Activated naive CD4-positive, alpha-beta T cell treated with anti-CD3 and anti-CD28 coated beads for 36 hours (primary cell): ENCODE measurements around the gene SEMA5B. TPM values are rescaled to one million over a fixed set of nuclear protein-coding genes. Genes with fewer than 3 reads are reported as not detected.

Source experiments
- CTCF ChIA-PET: fragments of 350-600 bp; sonication (Branson Sonifier 250); formaldehyde crosslinking; loops from one replicate; lab custom pipeline; 2021; ENCODE audit warnings: antibody characterized with exemption; lab: Charles Lee
- DNase-seq: peaks from one replicate; pipeline ENCODE4 v3.0.0-alpha.2; 2020
- H3K27ac Mint-ChIP-seq: one replicate; pipeline ENCODE4 v1.8.0; 2021; ENCODE audit warnings: mild to moderate bottlenecking, mixed read lengths
- H3K27me3 Mint-ChIP-seq: one replicate; pipeline ENCODE4 v1.8.0; 2021; ENCODE audit warnings: low read depth, mixed read lengths
- H3K36me3 Mint-ChIP-seq: one replicate; pipeline ENCODE4 v1.8.0; 2021; ENCODE audit warnings: low read depth, mixed read lengths
- H3K4me1 Mint-ChIP-seq: one replicate; pipeline ENCODE4 v1.8.0; 2021; ENCODE audit warnings: low read depth, mixed read lengths
- H3K4me3 Mint-ChIP-seq: one replicate; pipeline ENCODE4 v1.8.0; 2021; ENCODE audit warnings: mild to moderate bottlenecking, moderate library complexity, mixed read lengths
- H3K9me3 Mint-ChIP-seq: one replicate; pipeline ENCODE4 v1.8.0; 2021; ENCODE audit warnings: mixed read lengths
- intact Hi-C: fragments of 100-400 bp; cut with micrococcal nuclease; formaldehyde crosslinking; loops from one replicate; pipeline ENCODE4 v1.15.1; 2023
- total RNA-seq, 2 experiments: library from RNA; stranded (reverse); gene quantifications; one replicate each; pipeline ENCODE4 v1.2.3, GENCODE V29; 2021

The SEMA5B gene
- total RNA-seq, 2 experiments from 2014 or later: not detected

DNA sequence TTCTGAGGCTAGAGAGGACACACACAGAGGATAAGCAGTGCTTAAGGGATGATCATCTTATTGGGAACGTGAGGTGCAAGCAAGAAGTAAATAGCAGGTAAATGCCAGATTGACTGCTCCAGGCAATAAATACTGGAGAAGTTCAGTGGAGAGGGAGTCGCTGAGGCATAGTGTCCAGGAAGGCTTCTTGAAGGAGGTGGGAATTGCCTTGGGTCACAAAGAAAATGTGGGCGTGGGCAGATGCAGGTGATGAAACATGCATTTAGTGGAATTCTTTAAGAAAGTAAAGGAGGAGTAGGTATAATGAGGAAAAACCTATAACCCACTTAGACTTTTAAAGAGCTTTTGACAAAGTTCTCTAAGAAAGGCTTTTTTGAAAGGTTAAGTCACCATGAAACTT is 7.4 kb upstream of the SEMA5B start:
- Mint-ChIP-seq H3K4me1 (no peaks in the 10 kb centered on the region), H3K9me3 (no peaks in the 10 kb centered on the region), H3K27ac (no peak overlapping the region), H3K36me3 (no peaks in the 10 kb centered on the region), H3K27me3 (peaks cover 19% of the 10 kb centered on the region), H3K4me3 (no peak overlapping the region)
- intact Hi-C loops: no loop called here
- DNase-seq: no peak
- CTCF ChIA-PET: no interaction called here

DNA sequence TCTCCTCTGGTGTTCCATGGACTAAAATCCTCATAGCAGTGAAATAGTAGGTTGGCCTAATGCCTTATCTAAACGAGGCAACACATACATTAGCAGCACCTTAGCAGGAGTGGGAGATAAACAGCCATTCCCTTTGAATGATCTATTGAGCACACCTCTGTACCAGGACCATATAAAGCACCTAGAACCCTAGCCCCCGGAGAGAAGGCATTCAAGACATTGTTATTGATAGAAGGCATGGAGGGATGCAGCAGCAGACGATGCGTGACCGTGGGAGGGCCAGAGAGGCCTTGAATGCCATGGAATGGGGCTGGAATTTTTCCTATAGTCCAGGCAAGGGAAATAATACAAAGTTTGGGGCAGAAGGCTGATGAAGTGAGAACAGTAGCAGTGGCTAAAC is 6.6 kb upstream of the SEMA5B start:
- no peaks in the 10 kb centered on the region for H3K36me3 Mint-ChIP-seq
- no peaks in the 10 kb centered on the region for H3K9me3 Mint-ChIP-seq
- no peaks in the 10 kb centered on the region for H3K4me1 Mint-ChIP-seq
- no peak for DNase-seq
- intact Hi-C loops: no loop called here
- peaks cover 28% of the 10 kb centered on the region for H3K27me3 Mint-ChIP-seq
- CTCF ChIA-PET: no interaction called here
- H3K27ac Mint-ChIP-seq: no peak overlapping the region
- no peak overlapping the region for H3K4me3 Mint-ChIP-seq

DNA sequence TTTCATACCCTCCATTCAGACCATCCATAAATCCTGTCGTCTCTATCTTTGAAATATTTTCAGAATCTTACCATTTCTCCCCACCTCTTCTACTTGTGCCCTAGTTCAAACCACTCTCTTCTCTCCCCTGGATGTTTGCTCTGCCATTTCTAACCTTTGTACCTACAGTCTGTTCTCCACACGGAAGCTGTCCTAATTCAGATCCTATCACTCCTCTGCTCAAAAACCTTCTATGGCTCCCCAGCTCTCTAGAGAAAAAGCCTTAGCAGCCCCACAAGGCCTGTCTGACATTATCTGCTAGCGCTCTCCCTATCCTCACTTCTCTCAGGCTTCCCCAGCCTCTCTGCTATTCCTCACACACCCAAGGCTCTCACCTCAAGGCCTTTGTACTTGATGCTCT is 4.5 kb upstream of the SEMA5B start:
- H3K9me3 Mint-ChIP-seq: no peaks in the 10 kb centered on the region
- H3K4me3 Mint-ChIP-seq: no peak overlapping the region
- intact Hi-C loops: no loop called here
- peaks cover 37% of the 10 kb centered on the region for H3K27me3 Mint-ChIP-seq
- H3K4me1 Mint-ChIP-seq: peaks cover 3% of the 10 kb centered on the region
- no peak overlapping the region for H3K27ac Mint-ChIP-seq
- CTCF ChIA-PET: interaction anchor here (0.9 to 5.3 kb wide), 7 partner anchors 18 to 277 kb away, joined by 3 to 27 read pairs (median 4); no protein-coding TSS in a partner anchor
- DNase-seq: no peak
- H3K36me3 Mint-ChIP-seq: no peaks in the 10 kb centered on the region

DNA sequence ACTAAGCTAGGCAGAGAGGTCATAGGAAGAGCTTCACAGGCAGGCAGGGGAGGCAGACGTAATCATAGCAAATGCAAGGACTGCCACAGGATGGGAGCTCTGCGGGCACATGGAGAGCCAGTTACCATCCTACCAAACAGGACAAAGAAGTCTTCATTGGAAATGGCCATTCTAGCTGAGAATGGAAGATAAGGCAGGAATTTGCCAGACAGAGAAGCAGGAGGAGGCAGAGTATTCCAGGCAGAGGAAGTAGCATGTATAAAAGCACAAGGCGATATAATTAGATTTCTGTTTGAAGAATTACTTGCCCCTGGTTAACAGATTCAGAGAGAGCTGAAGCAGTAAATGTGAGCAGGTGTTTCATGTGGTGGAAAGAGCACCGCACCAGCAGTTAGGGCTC is 3.5 kb upstream of the SEMA5B start:
- Mint-ChIP-seq H3K27me3 (peaks cover 43% of the 10 kb centered on the region), H3K27ac (no peak overlapping the region), H3K9me3 (no peaks in the 10 kb centered on the region), H3K36me3 (no peaks in the 10 kb centered on the region), H3K4me3 (no peak overlapping the region), H3K4me1 (peaks cover 8% of the 10 kb centered on the region)
- CTCF ChIA-PET: interaction anchor here (1.2 to 5.3 kb wide), 7 partner anchors 19 to 276 kb away, joined by 3 to 27 read pairs (median 4); no protein-coding TSS in a partner anchor
- DNase-seq: no peak
- intact Hi-C loops: no loop called here

DNA sequence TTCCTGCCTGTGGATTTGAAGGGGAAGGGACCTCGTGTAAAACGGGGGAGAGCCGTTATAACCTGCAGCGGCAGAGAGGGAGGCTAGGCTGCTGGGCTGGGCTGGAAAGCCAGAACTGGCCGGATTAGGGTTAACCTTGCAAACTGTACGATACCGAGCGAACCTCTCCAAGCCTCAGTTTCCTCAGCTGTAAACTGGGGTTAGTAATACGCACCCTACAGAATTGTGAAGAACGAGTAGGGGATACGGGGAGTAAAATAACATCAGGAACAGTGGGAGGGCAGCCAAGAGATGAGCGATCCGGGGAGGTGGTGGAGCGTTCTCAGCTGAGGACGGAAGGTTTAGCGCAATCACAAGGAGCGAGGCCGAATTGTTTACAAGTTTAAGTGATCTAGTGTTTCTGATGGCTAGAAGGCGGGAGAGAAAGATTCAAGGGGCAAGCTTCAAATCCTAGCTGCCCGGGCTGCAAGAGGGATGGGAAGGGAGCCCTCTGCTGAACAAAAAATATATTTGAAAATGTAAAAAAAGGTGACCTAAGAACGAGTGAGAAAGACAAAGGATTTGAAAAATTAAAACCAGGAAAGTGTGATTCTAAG is 768 bp upstream of the SEMA5B start:
- DNase-seq: peak; percentile 36
- Mint-ChIP-seq H3K27me3 (peaks cover 55% of the 10 kb centered on the region), H3K36me3 (no peaks in the 10 kb centered on the region), H3K4me3 (peak overlapping the region; percentile 55), H3K27ac (no peak overlapping the region), H3K4me1 (peaks cover 11% of the 10 kb centered on the region), H3K9me3 (no peaks in the 10 kb centered on the region)
- intact Hi-C loops: loop anchor here (1.0 to 5.0 kb wide), 9 partner anchors 85 to 1482 kb away; partner anchors contain the start of gene PARP14
- CTCF ChIA-PET: interaction anchor here (0.6 to 5.3 kb wide), 15 partner anchors 9 to 273 kb away, joined by 3 to 27 read pairs (median 5); no protein-coding TSS in a partner anchor

DNA sequence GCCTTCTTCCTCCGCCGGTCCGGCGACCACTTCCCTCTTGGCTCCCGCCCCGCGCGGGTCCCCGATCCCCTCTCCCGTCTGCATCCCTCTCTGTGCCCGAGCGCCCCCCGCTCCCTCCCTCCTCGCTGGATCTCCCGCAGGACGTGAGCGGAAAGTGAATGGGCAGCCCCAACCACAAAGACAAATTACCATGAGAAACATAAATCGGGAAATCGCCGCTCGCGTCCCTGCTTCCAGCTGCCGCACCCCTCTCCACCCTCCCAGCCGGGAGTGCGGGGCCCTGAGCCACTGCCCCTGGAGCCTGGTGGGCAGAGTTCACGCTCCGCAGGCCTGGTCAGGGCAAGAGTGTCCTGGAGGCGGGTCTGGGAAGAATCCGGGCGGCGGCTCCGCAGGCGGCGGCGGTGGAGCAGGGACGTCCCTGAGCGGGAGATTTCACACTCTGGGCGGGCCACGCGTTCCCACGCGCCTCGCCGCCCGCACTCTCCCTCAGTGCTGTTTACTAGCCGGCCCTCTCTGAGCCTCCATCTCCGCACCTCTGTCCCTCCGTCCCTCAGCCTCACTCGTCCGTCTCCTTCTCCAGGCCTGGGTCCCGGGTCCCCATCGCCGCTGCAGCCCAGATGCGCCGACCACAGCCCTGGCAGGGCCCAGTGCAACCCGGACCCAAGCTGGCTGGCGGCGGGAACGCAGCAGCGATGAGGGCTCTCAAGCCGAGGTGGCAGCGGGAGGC is 835 bp downstream of the SEMA5B start:
- Mint-ChIP-seq H3K27me3 (peaks cover 66% of the 10 kb centered on the region), H3K9me3 (no peaks in the 10 kb centered on the region), H3K36me3 (no peaks in the 10 kb centered on the region), H3K4me1 (peaks cover 11% of the 10 kb centered on the region), H3K4me3 (peak overlapping the region; percentile 26), H3K27ac (no peak overlapping the region)
- CTCF ChIA-PET: interaction anchor here (0.6 to 5.3 kb wide), 8 partner anchors 13 to 275 kb away, joined by 3 to 27 read pairs (median 4); no protein-coding TSS in a partner anchor
- DNase-seq: peak; percentile 19
- intact Hi-C loops: loop anchor here (5.0 kb wide), 2 partner anchors 344 to 924 kb away; partner anchors contain the start of gene PARP14

DNA sequence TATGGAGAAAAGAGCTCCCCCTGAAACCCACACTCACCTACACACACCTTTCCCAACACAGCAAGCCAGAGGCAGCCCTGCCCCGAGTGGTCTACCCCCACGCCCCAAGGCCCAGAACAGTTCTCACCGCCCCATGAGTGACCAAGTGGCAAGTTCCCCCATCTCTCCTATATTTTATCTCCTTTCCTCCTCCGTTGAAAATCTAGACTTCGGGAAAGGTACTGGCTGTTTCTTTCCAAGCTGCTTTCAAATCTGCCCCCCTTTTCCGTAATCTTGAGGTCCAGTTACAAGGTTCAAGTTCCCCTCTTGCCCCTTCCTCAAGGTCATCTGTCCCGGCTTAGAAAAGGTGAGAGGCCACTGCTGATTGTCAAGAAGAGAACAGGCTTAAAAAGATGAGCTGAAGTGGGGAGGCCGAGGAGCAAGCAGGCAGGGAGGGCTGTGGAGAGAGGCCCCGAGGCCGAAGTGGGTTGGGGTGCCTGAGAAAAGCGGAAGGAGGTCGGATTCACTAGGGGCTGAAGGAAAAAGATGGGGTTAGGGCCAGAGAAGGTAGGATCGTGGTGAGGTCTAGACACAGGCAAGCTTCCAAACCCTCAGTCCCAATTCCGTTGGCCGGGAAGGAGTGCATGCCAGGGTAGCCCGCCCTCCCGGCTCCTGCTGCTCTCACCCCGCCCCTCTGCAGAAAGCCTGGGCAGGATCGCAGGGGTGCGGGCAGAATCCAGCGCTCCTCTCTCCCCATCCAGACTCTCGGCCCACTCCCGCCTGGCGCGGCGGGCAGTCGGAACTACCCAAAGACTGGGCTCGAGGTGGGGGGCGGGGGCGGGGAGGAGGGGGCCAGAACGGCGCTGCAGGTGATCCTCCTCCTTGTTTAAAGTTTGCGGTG is 1.7 kb downstream of the SEMA5B start:
- intact Hi-C loops: loop anchor here (5.0 kb wide), 2 partner anchors 344 to 924 kb away; partner anchors contain the start of gene PARP14
- DNase-seq: no peak
- H3K36me3 Mint-ChIP-seq: no peaks in the 10 kb centered on the region
- no peaks in the 10 kb centered on the region for H3K9me3 Mint-ChIP-seq
- CTCF ChIA-PET: interaction anchor here (1.2 kb wide), 1 partner anchor 271 kb away, joined by 4 read pairs; no protein-coding TSS in a partner anchor
- H3K4me1 Mint-ChIP-seq: peaks cover 11% of the 10 kb centered on the region
- peak overlapping the region; percentile 0 for H3K4me3 Mint-ChIP-seq
- no peak overlapping the region for H3K27ac Mint-ChIP-seq
- peaks cover 71% of the 10 kb centered on the region for H3K27me3 Mint-ChIP-seq

DNA sequence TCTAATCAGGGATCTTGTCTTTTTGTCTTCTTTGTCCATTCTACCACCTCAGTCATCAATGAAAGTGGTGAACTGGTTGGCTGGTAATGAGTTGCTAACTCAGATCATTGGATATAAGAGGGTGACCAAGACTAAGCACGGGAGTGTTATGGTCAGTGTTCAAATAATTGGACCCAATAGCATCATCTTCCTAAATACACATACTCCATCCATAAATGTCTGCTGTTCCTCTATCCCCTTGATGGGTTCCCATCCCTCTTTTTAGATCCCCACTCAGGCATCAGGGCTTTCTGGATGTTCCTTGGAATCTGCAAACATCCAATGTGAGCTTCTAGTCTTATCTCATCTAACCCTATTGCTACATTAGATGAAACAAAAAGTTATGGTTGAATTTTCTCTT is 3.5 kb downstream of the SEMA5B start:
- H3K36me3 Mint-ChIP-seq: no peaks in the 10 kb centered on the region
- peaks cover 11% of the 10 kb centered on the region for H3K4me1 Mint-ChIP-seq
- intact Hi-C loops: no loop called here
- no peak for DNase-seq
- peaks cover 67% of the 10 kb centered on the region for H3K27me3 Mint-ChIP-seq
- H3K4me3 Mint-ChIP-seq: no peak overlapping the region
- no peak overlapping the region for H3K27ac Mint-ChIP-seq
- H3K9me3 Mint-ChIP-seq: no peaks in the 10 kb centered on the region
- CTCF ChIA-PET: no interaction called here

DNA sequence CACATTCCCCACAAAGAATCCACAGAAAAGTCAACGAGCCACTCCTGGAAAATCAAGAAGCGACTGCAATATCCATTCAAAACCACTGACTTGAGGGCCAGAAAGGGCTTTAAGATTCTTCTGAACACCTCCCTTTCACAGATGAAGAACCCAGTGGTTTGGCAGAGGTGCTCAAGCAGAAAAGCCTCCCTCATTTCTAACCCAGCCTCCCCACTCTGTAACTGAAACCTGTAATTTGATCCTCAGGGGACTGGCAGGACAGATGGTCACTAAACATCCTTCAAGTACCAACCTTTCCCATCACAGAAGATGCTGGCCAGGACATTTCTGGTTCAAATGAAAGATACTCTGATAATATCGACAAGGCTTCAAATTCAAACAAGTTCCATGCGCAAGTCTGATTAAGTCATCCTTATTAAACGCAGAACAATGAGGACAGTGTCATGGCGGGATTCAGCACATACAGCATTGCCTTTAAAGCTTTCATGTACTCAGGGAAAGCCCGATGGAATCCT is 5.5 kb downstream of the SEMA5B start:
- Mint-ChIP-seq H3K27me3 (peaks cover 62% of the 10 kb centered on the region), H3K27ac (no peak overlapping the region), H3K4me1 (peaks cover 7% of the 10 kb centered on the region), H3K36me3 (no peaks in the 10 kb centered on the region), H3K4me3 (no peak overlapping the region), H3K9me3 (no peaks in the 10 kb centered on the region)
- intact Hi-C loops: no loop called here
- CTCF ChIA-PET: interaction anchor here (1.1 kb wide), 1 partner anchor 8 kb away, joined by 3 read pairs; no protein-coding TSS in a partner anchor
- DNase-seq: no peak

DNA sequence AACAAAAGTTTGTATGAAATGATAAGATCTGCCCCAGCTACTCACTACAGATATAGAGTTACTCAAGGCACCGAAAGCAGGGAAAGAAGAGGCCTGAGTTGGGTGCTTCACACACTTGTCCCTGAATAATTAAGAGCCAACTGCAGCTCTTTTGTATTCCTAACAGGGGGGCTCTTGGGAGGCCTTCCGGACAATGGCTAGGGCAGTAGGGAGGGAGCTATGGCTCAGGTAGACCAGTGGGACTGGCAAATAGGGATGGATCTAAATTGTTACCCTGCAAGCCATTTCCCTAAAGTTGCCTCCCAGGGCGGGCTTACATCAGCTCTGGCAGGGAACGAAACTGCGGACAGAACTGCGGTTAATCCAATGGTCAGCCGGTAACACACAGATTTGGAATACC is 6.2 kb downstream of the SEMA5B start:
- no peak for DNase-seq
- Mint-ChIP-seq H3K9me3 (no peaks in the 10 kb centered on the region), H3K4me3 (no peak overlapping the region), H3K4me1 (peaks cover 3% of the 10 kb centered on the region), H3K27ac (no peak overlapping the region), H3K36me3 (no peaks in the 10 kb centered on the region), H3K27me3 (peaks cover 57% of the 10 kb centered on the region)
- CTCF ChIA-PET: interaction anchor here (1.0 kb wide), 1 partner anchor 266 kb away, joined by 3 read pairs; no protein-coding TSS in a partner anchor
- intact Hi-C loops: no loop called here

DNA sequence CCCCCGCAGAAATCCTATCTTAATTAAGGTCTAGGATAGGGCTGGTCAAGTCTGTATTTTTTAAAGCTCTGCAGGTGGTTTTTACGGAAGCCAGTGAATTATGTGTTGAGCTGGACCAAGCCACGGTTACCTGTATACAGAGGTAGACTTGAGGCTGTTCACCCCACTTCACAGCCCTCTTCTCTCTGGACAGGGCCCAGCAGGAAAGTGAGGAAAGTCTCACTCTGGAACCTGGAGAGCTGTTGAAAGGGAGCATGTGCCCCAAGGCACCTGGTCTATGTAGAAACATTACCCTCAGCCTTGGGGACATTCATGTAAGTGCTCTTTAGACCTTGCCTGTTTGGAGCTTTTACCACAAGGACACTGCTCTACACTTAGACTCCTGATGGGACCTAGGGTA is 6.9 kb downstream of the SEMA5B start:
- H3K4me3 Mint-ChIP-seq: no peak overlapping the region
- H3K27me3 Mint-ChIP-seq: peaks cover 53% of the 10 kb centered on the region
- H3K9me3 Mint-ChIP-seq: no peaks in the 10 kb centered on the region
- no peak for DNase-seq
- no peaks in the 10 kb centered on the region for H3K36me3 Mint-ChIP-seq
- no peaks in the 10 kb centered on the region for H3K4me1 Mint-ChIP-seq
- H3K27ac Mint-ChIP-seq: no peak overlapping the region
- CTCF ChIA-PET: interaction anchor here (0.5 to 1.0 kb wide), 2 partner anchors 266 to 628 kb away, joined by 3 to 4 read pairs; no protein-coding TSS in a partner anchor
- intact Hi-C loops: no loop called here
